ENCODE data around the gene PPP2CA.

- TF ChIP-seq CTCF (conservative IDR thresholded peaks at IDR 0.05): no peak
- TF ChIP-seq ZFX (IDR thresholded peaks at IDR 0.05): no peak
These were observed 63.3 kb downstream of the PPP2CA start for GRCh38 chr5:134162592-134162991.
